Measurements from ENCODE around the gene TMC7. TPM values are rescaled to one million over a fixed set of nuclear protein-coding genes. Genes with fewer than 3 reads are reported as not detected.
A peak's percentile ranks its signal among the peaks of the same experiment; 100 is the strongest.

TMC7 gene
- total and polyA plus RNA-seq, 2 of the 13 experiments (the other 11 are each of a cell fraction or from before 2014, with no cell fraction given), result 1.2 to 5.1 TPM

DNA sequence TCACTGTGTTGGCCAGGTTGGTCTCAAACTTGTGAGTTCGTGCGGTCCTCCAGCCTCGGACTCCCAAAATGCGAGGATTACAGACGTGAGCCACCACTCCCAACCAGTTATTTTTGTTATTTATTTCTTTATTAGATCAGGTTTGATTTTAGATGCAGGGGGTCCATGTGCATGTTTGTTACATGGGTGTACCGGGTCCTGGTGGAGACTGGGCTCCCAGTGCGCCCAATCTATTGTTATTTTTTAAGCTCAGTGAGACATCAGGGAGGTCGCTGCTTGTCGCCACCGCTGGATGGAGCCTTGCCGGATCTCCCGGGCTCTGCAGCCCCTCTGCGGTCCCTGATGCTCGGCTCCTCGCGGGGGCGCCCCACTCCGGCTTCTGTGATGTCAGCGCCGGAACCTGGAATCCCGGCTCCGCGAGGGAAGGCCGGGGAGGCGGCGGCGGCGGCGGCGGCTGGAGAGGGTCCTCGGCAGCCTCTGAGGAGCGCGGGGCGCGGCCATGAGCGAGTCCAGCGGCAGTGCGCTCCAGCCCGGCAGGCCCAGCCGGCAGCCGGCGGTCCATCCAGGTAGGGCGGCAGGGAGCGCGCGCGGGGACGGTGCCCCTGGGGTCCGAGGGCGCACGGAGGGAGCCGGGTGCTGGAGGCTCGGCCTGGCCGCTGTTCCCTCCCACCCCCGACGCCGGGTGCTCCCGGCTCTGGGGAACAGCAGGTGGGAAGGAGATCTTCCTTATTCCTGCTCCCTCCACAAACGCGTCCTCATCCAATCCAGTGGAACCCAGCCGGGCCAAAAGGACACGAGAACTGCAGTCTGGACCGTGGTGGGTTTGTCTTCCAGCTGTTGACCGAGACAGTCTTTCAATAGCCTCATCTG lies at the start of gene TMC7 (continued):
- no peak for TF ChIP-seq SRSF4 (IDR thresholded peaks at IDR 0.05; ENCODE audit: low read depth, low read length, poor library complexity, severe bottlenecking)
- no peak for TF ChIP-seq NAIF1 (CRISPR knock-in tag; IDR thresholded peaks at IDR 0.05; ENCODE audit: borderline replicate concordance)
- TF ChIP-seq, protein P1, sequence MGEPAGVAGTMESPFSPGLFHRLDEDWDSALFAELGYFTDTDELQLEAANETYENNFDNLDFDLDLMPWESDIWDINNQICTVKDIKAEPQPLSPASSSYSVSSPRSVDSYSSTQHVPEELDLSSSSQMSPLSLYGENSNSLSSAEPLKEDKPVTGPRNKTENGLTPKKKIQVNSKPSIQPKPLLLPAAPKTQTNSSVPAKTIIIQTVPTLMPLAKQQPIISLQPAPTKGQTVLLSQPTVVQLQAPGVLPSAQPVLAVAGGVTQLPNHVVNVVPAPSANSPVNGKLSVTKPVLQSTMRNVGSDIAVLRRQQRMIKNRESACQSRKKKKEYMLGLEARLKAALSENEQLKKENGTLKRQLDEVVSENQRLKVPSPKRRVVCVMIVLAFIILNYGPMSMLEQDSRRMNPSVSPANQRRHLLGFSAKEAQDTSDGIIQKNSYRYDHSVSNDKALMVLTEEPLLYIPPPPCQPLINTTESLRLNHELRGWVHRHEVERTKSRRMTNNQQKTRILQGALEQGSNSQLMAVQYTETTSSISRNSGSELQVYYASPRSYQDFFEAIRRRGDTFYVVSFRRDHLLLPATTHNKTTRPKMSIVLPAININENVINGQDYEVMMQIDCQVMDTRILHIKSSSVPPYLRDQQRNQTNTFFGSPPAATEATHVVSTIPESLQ (CRISPR knock-in tag; conservative IDR thresholded peaks at IDR 0.05), result 0 out of 2 replicates have a peak, but pooled peaks have one; percentile 27
- TF ChIP-seq SYNCRIP (IDR thresholded peaks at IDR 0.05; ENCODE audit: insufficient read depth, low read depth, low read length), result no peak
- TF ChIP-seq, protein P2, sequence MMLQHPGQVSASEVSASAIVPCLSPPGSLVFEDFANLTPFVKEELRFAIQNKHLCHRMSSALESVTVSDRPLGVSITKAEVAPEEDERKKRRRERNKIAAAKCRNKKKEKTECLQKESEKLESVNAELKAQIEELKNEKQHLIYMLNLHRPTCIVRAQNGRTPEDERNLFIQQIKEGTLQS (CRISPR knock-in tag; IDR thresholded peaks at IDR 0.05), result no peak; the same call in 1 of the 2 replicates
- TF ChIP-seq, protein P3, sequence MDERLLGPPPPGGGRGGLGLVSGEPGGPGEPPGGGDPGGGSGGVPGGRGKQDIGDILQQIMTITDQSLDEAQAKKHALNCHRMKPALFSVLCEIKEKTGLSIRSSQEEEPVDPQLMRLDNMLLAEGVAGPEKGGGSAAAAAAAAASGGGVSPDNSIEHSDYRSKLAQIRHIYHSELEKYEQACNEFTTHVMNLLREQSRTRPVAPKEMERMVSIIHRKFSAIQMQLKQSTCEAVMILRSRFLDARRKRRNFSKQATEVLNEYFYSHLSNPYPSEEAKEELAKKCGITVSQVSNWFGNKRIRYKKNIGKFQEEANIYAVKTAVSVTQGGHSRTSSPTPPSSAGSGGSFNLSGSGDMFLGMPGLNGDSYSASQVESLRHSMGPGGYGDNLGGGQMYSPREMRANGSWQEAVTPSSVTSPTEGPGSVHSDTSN (CRISPR knock-in tag; IDR thresholded peaks at IDR 0.05), result no peak
- TF ChIP-seq SNAPC2 (CRISPR knock-in tag; IDR thresholded peaks at IDR 0.05), result peak; percentile 95
- TF ChIP-seq, protein P4, sequence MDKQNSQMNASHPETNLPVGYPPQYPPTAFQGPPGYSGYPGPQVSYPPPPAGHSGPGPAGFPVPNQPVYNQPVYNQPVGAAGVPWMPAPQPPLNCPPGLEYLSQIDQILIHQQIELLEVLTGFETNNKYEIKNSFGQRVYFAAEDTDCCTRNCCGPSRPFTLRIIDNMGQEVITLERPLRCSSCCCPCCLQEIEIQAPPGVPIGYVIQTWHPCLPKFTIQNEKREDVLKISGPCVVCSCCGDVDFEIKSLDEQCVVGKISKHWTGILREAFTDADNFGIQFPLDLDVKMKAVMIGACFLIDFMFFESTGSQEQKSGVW (CRISPR knock-in tag; IDR thresholded peaks at IDR 0.05; ENCODE audit: borderline replicate concordance), result no peak
- TF ChIP-seq, protein P5, sequence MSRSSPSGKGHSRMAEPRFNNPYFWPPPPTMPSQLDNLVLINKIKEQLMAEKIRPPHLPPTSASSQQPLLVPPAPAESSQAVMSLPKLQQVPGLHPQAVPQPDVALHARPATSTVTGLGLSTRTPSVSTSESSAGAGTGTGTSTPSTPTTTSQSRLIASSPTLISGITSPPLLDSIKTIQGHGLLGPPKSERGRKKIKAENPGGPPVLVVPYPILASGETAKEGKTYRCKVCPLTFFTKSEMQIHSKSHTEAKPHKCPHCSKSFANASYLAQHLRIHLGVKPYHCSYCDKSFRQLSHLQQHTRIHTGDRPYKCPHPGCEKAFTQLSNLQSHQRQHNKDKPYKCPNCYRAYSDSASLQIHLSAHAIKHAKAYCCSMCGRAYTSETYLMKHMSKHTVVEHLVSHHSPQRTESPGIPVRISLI (CRISPR knock-in tag; IDR thresholded peaks at IDR 0.05; ENCODE audit: borderline replicate concordance), result peak; percentile 82; the same call in 1 of the 2 replicates
- TF ChIP-seq ZNF256 (CRISPR knock-in tag; conservative IDR thresholded peaks at IDR 0.05), result no peak
- no peak for TF ChIP-seq ZFAT (CRISPR knock-in tag; conservative IDR thresholded peaks at IDR 0.05)
- TF ChIP-seq JUND (CRISPR knock-in tag; IDR thresholded peaks at IDR 0.05), result no peak
- TF ChIP-seq CCAR2 (optimal IDR thresholded peaks at IDR 0.05; ENCODE audit: low read depth, low read length), result peak; percentile 91
- 0 out of 2 replicates have a peak, but pooled peaks have one; percentile 49 for TF ChIP-seq HDAC2 (CRISPR knock-in tag; IDR thresholded peaks at IDR 0.05)
- peak; percentile 88; the same call in 1 of the 2 replicates for TF ChIP-seq EEA1 (CRISPR knock-in tag; IDR thresholded peaks at IDR 0.05; ENCODE audit: borderline replicate concordance)
- TF ChIP-seq ZNF7 (CRISPR knock-in tag; IDR thresholded peaks at IDR 0.05), result no peak
- TF ChIP-seq ESRRA (CRISPR knock-in tag; IDR thresholded peaks at IDR 0.05; ENCODE audit: low read depth), result peak; percentile 84
- TF ChIP-seq, protein P6, sequence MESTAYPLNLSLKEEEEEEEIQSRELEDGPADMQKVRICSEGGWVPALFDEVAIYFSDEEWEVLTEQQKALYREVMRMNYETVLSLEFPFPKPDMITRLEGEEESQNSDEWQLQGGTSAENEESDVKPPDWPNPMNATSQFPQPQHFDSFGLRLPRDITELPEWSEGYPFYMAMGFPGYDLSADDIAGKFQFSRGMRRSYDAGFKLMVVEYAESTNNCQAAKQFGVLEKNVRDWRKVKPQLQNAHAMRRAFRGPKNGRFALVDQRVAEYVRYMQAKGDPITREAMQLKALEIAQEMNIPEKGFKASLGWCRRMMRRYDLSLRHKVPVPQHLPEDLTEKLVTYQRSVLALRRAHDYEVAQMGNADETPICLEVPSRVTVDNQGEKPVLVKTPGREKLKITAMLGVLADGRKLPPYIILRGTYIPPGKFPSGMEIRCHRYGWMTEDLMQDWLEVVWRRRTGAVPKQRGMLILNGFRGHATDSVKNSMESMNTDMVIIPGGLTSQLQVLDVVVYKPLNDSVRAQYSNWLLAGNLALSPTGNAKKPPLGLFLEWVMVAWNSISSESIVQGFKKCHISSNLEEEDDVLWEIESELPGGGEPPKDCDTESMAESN (CRISPR knock-in tag; conservative IDR thresholded peaks at IDR 0.05), result peak; percentile 86
- TF ChIP-seq MAF1 (CRISPR knock-in tag; IDR thresholded peaks at IDR 0.05; ENCODE audit: borderline replicate concordance), result no peak
- TF ChIP-seq HES4 (CRISPR knock-in tag; IDR thresholded peaks at IDR 0.05; ENCODE audit: borderline replicate concordance), result peak; percentile 79; the same call in 1 of the 2 replicates
- TF ChIP-seq JARID2 (CRISPR knock-in tag; IDR thresholded peaks at IDR 0.05; ENCODE audit: insufficient replicate concordance), result peak; percentile 85
